GM19240 (cell line): ENCODE results near the gene GRM2.

Source experiments
- DNase-seq: peaks from one replicate; pipeline ENCODE4 v3.0.0; 2011; ENCODE audit warnings: low spot score; ENCODE audit not compliant: insufficient read length

Gene GRM2

GRCh38 chr3:51680196-51680595 is 26.7 kb upstream of the GRM2 start:
- no peak for DNase-seq

GRCh38 chr3:51680663-51681230 is 26.1 kb upstream of the GRM2 start:
- no peak for DNase-seq

GRCh38 chr3:51681453-51681852 is 25.4 kb upstream of the GRM2 start:
- no peak for DNase-seq

GRCh38 chr3:51682079-51682478 is 24.8 kb upstream of the GRM2 start:
- DNase-seq = peak; percentile 91

- no peak for DNase-seq
Measured at GRCh38 chr3:51682526-51682925, 24.3 kb upstream of the GRM2 start.

GRCh38 chr3:51683566-51683965 is 23.3 kb upstream of the GRM2 start:
- DNase-seq = no peak

- no peak for DNase-seq
Measured at GRCh38 chr3:51684971-51685751, 21.7 kb upstream of the GRM2 start.

- DNase-seq = no peak
Measured at GRCh38 chr3:51686056-51686455, 20.8 kb upstream of the GRM2 start.

GRCh38 chr3:51686512-51687215 is 20.2 kb upstream of the GRM2 start:
- peak; percentile 40 for DNase-seq

GRCh38 chr3:51687431-51688205 is 19.2 kb upstream of the GRM2 start:
- no peak for DNase-seq

GRCh38 chr3:51688206-51688600 is 18.7 kb upstream of the GRM2 start:
- no peak for DNase-seq

GRCh38 chr3:51691021-51691420 is 15.8 kb upstream of the GRM2 start:
- no peak for DNase-seq

- no peak for DNase-seq
Measured at GRCh38 chr3:51691949-51692348, 14.9 kb upstream of the GRM2 start.

- DNase-seq = no peak
Measured at GRCh38 chr3:51692980-51693395, 13.9 kb upstream of the GRM2 start.

GRCh38 chr3:51696954-51697353 is 9.9 kb upstream of the GRM2 start:
- DNase-seq = no peak

- DNase-seq = no peak
Measured at GRCh38 chr3:51698209-51698608, 8.7 kb upstream of the GRM2 start.

- no peak for DNase-seq
Measured at GRCh38 chr3:51700403-51700802, 6.5 kb upstream of the GRM2 start.

GRCh38 chr3:51702156-51702555 is 4.7 kb upstream of the GRM2 start:
- DNase-seq = no peak

GRCh38 chr3:51703068-51703760 is 3.7 kb upstream of the GRM2 start:
- no peak for DNase-seq

GRCh38 chr3:51703761-51704510 is 2.9 kb upstream of the GRM2 start:
- no peak for DNase-seq
